Spleen (tissue), 7 donors: ENCODE data around the gene CITED4.

Experiments used
- CTCF ChIP-seq, 11 experiments: fragments of 200-600 bp in 7 of 11; fragments of 450-650 bp in 4 of 11; sonication (generic) in 4 of 11; IDR thresholded peaks in 8 of 11; conservative IDR thresholded peaks in 3 of 11; 1 replicate in 7 of 11; 2 replicates in 4 of 11; pipeline versions ENCODE4 v1.4.0 to v1.8.0; 2016 to 2021; ENCODE audit warnings: antibody characterized with exemption in 11 of 11, inconsistent platforms in 4 of 11, mild to moderate bottlenecking in 1 of 11
- POLR2A ChIP-seq, 3 donors: fragments of 450-650 bp; IDR thresholded peaks; one replicate each; pipeline ENCODE4 v1.5.1; 2017; ENCODE audit warnings: antibody characterized with exemption in 3 of 3, mild to moderate bottlenecking in 1 of 3
- donor health status: DM: no; HTN: no; CAD: no; lungs with moderate emphysema.
- donor health status: DM: no; HTN: no; CAD: no.
- donor health status: DM: no; HTN: no; CAD: no.

- TF ChIP-seq POLR2A (IDR thresholded peaks at IDR 0.05): no peak
- TF ChIP-seq CTCF (IDR thresholded peaks at IDR 0.05 in 8 of 11, conservative IDR thresholded peaks at IDR 0.05 in 3 of 11): no peak
These were observed 31.8 kb upstream of the CITED4 start for GRCh38 chr1:40893946-40894345.
